Measurements from ENCODE around the gene ACBD5. TPM values are rescaled to one million over a fixed set of nuclear protein-coding genes. Genes with fewer than 3 reads are reported as not detected.

The ACBD5 gene
- total RNA-seq, 1 donor from 2014 or later, result 14.8 TPM

- H3K9me3 Mint-ChIP-seq (ENCODE audit: unreplicated experiment), result no peaks in the 10 kb centered on the region
- no peak overlapping the region for H3K27ac Mint-ChIP-seq (ENCODE audit: unreplicated experiment)
- no peak overlapping the region for H3K4me3 Mint-ChIP-seq (ENCODE audit: unreplicated experiment)
- peaks cover 11% of the 10 kb centered on the region for H3K4me1 Mint-ChIP-seq (ENCODE audit: unreplicated experiment)
- H3K36me3 Mint-ChIP-seq (ENCODE audit: low read depth, unreplicated experiment), result peaks cover 6% of the 10 kb centered on the region
- TF ChIP-seq CTCF (IDR thresholded peaks at IDR 0.05; ENCODE audit: unreplicated experiment), result no peak
- peaks cover 4% of the 10 kb centered on the region for H3K27me3 Mint-ChIP-seq (ENCODE audit: unreplicated experiment)
- no peak for DNase-seq (ENCODE audit: low spot score)
Measured at GRCh38 chr10:27245836-27246235, 5.2 kb upstream of the ACBD5 start.

- peaks cover 6% of the 10 kb centered on the region for H3K36me3 Mint-ChIP-seq (ENCODE audit: low read depth, unreplicated experiment)
- no peak for TF ChIP-seq CTCF (IDR thresholded peaks at IDR 0.05; ENCODE audit: unreplicated experiment)
- no peak overlapping the region for H3K4me3 Mint-ChIP-seq (ENCODE audit: unreplicated experiment)
- peaks cover 8% of the 10 kb centered on the region for H3K27me3 Mint-ChIP-seq (ENCODE audit: unreplicated experiment)
- H3K4me1 Mint-ChIP-seq (ENCODE audit: unreplicated experiment), result peaks cover 11% of the 10 kb centered on the region
- no peak overlapping the region for H3K27ac Mint-ChIP-seq (ENCODE audit: unreplicated experiment)
- DNase-seq (ENCODE audit: low spot score), result no peak
- no peaks in the 10 kb centered on the region for H3K9me3 Mint-ChIP-seq (ENCODE audit: unreplicated experiment)
Measured at GRCh38 chr10:27244976-27245375, 4.4 kb upstream of the ACBD5 start.

GRCh38 chr10:27242951-27243551, 2.5 kb upstream of the ACBD5 start:
- peak; percentile 16 for DNase-seq (ENCODE audit: low spot score)
- Mint-ChIP-seq H3K4me3 (ENCODE audit: unreplicated experiment) (peak overlapping the region; percentile 90), H3K36me3 (ENCODE audit: low read depth, unreplicated experiment) (no peaks in the 10 kb centered on the region), H3K27ac (ENCODE audit: unreplicated experiment) (peak overlapping the region; percentile 86), H3K4me1 (ENCODE audit: unreplicated experiment) (peaks cover 13% of the 10 kb centered on the region), H3K9me3 (ENCODE audit: unreplicated experiment) (no peaks in the 10 kb centered on the region), H3K27me3 (ENCODE audit: unreplicated experiment) (peaks cover 9% of the 10 kb centered on the region)
- TF ChIP-seq CTCF (IDR thresholded peaks at IDR 0.05; ENCODE audit: unreplicated experiment), result no peak

GRCh38 chr10:27242473-27242950, 1.9 kb upstream of the ACBD5 start:
- Mint-ChIP-seq H3K27ac (ENCODE audit: unreplicated experiment) (peak overlapping the region; percentile 86), H3K36me3 (ENCODE audit: low read depth, unreplicated experiment) (no peaks in the 10 kb centered on the region), H3K4me1 (ENCODE audit: unreplicated experiment) (peaks cover 13% of the 10 kb centered on the region), H3K27me3 (ENCODE audit: unreplicated experiment) (peaks cover 9% of the 10 kb centered on the region), H3K4me3 (ENCODE audit: unreplicated experiment) (peak overlapping the region; percentile 90), H3K9me3 (ENCODE audit: unreplicated experiment) (no peaks in the 10 kb centered on the region)
- no peak for TF ChIP-seq CTCF (IDR thresholded peaks at IDR 0.05; ENCODE audit: unreplicated experiment)
- no peak for DNase-seq (ENCODE audit: low spot score)

- TF ChIP-seq CTCF (IDR thresholded peaks at IDR 0.05; ENCODE audit: unreplicated experiment), result no peak
- peak overlapping the region; percentile 86 for H3K27ac Mint-ChIP-seq (ENCODE audit: unreplicated experiment)
- peaks cover 9% of the 10 kb centered on the region for H3K27me3 Mint-ChIP-seq (ENCODE audit: unreplicated experiment)
- no peaks in the 10 kb centered on the region for H3K9me3 Mint-ChIP-seq (ENCODE audit: unreplicated experiment)
- H3K36me3 Mint-ChIP-seq (ENCODE audit: low read depth, unreplicated experiment), result no peaks in the 10 kb centered on the region
- DNase-seq (ENCODE audit: low spot score), result peak; percentile 93
- H3K4me3 Mint-ChIP-seq (ENCODE audit: unreplicated experiment), result peak overlapping the region; percentile 90
- H3K4me1 Mint-ChIP-seq (ENCODE audit: unreplicated experiment), result peaks cover 13% of the 10 kb centered on the region
Measured at GRCh38 chr10:27241652-27242472, 1.3 kb upstream of the ACBD5 start.

All from endothelial cell (in vitro differentiated cells).